HG03175 (cell line): Measurements from ENCODE around the gene STAC2.
A peak's percentile ranks its signal among the peaks of the same experiment; 100 is the strongest.

Experiments
- ATAC-seq: cut with Tn5 transposase; IDR thresholded peaks from one replicate; pipeline ENCODE4 v1.9.1; 2021; ENCODE audit warnings: mild to moderate bottlenecking, moderate library complexity; ENCODE audit not compliant: unreplicated experiment

STAC2 gene

GRCh38 chr17:39165841-39166349 is 59.9 kb downstream of the STAC2 start, which contains the start of gene ARL5C:
Gene ARL5C, minus strand, starts transcription at chr17:39166161. Its CDS starts 401 bp downstream, at chr17:39165760.
- no peak for ATAC-seq

- ATAC-seq = no peak
These were observed 60.4 kb downstream of the STAC2 start for GRCh38 chr17:39165178-39165840.

- peak; percentile 81 for ATAC-seq
These were observed 61.0 kb downstream of the STAC2 start for GRCh38 chr17:39164675-39165143.

- no peak for ATAC-seq
These were observed 63.8 kb downstream of the STAC2 start for GRCh38 chr17:39161962-39162361.
